ENCODE data around the gene CNGB1.

- TF ChIP-seq EZH2 (conservative IDR thresholded peaks at IDR 0.05; ENCODE audit: low read depth, low read length): no peak
- no peak for TF ChIP-seq SETDB1 (CRISPR knock-in tag; IDR thresholded peaks at IDR 0.05; ENCODE audit: borderline replicate concordance)
- TF ChIP-seq KLF11 (CRISPR knock-in tag; IDR thresholded peaks at IDR 0.05): no peak
- no peak for TF ChIP-seq KLF6 (CRISPR knock-in tag; IDR thresholded peaks at IDR 0.05)
- TF ChIP-seq MAFK (conservative IDR thresholded peaks at IDR 0.05 in 1 of 2, IDR thresholded peaks at IDR 0.05 in 1 of 2; ENCODE audit: low read length in 2 of 2): no peak
Measured at GRCh38 chr16:57998486-57998885, 27.6 kb upstream of the CNGB1 start.

All from HepG2 (cell line).